ENCODE data around the gene PRR5. TPM values are rescaled to one million over a fixed set of nuclear protein-coding genes. Genes with fewer than 3 reads are reported as not detected.

Gene PRR5
- total and polyA plus RNA-seq, 2 of the 13 experiments (the other 11 are each of a cell fraction or from before 2014, with no cell fraction given): 11.6 to 27.5 TPM

GRCh38 chr22:44726439-44726838 lies 24.4 kb downstream of the PRR5 start:
- no peaks in the 10 kb centered on the region for H3K27me3 ChIP-seq (ENCODE audit: control insufficient read depth in 1 of 2, insufficient read depth in 2 of 2, low read length in 2 of 2)
- H3K4me3 ChIP-seq (replicated peaks in 1 of 3; ENCODE audit: insufficient read depth in 1 of 3, low read depth in 2 of 3, low read length in 3 of 3): no peak overlapping the region
- no peak overlapping the region for H3K9ac ChIP-seq (ENCODE audit: insufficient read depth, low read depth, low read length)
- no CpG with 5 or more reads among the region's 11 CpGs for WGBS (ENCODE audit: low lambda C conversion rate)
- intact Hi-C loops (cut with micrococcal nuclease; ENCODE audit: unreplicated experiment): no loop called here
- FAIRE-seq: no peak
- TF ChIP-seq NFYB (CRISPR knock-in tag; IDR thresholded peaks at IDR 0.05) (no peak), ZNF589 (CRISPR knock-in tag; conservative IDR thresholded peaks at IDR 0.05) (no peak), ZIK1 (CRISPR knock-in tag; IDR thresholded peaks at IDR 0.05; ENCODE audit: borderline replicate concordance, low read depth) (no peak), XRCC5 (optimal IDR thresholded peaks at IDR 0.05; ENCODE audit: low read length) (no peak), ZNF782 (CRISPR knock-in tag; IDR thresholded peaks at IDR 0.05; ENCODE audit: borderline replicate concordance) (no peak), RNF2 (conservative IDR thresholded peaks at IDR 0.05; ENCODE audit: low read depth) (no peak), EP300 (IDR thresholded peaks at IDR 0.05; ENCODE audit: low read depth in 2 of 2, low read length in 2 of 2) (no peak), EP300 (CRISPR knock-in tag; IDR thresholded peaks at IDR 0.05; ENCODE audit: borderline replicate concordance) (no peak), HOMEZ (CRISPR knock-in tag; IDR thresholded peaks at IDR 0.05; ENCODE audit: low read depth) (no peak), ZNF550 (CRISPR knock-in tag; IDR thresholded peaks at IDR 0.05; ENCODE audit: borderline replicate concordance) (no peak), HOXA5 (CRISPR knock-in tag; IDR thresholded peaks at IDR 0.05) (no peak)
- ChIA-PET CTCF (ENCODE audit: low intra/inter-chr PET ratio, low total read pairs) (no interaction called here), POLR2A (no interaction called here)
- BruUV-seq (replicated peaks): no TSS peak
- peaks cover 11 to 23% of the 10 kb centered on the region in 2 experiments; a peak in 4 of 5 replicates for H3K36me3 ChIP-seq (replicated peaks in 1 of 2; ENCODE audit: control insufficient read depth in 1 of 2, insufficient read depth in 2 of 2, low read length in 2 of 2)
- H3K4me2 ChIP-seq (ENCODE audit: low read depth, low read length): no peak overlapping the region
- no peaks in the 10 kb centered on the region for H3K9me3 ChIP-seq (ENCODE audit: low read length)
- H3K79me2 ChIP-seq (ENCODE audit: insufficient read depth, low read length): no peaks in the 10 kb centered on the region
- in situ Hi-C loops (cut with HindIII; ENCODE audit: extremely low pct_ligation_motif_present, low pct_unique_long_range_greater_than_20kb): no loop called here
- no peak for DNase-seq (ENCODE audit: low spot score)
- no peak for ATAC-seq
- no peak overlapping the region for H2AFZ ChIP-seq (ENCODE audit: low read length)
- H3K4me1 ChIP-seq (ENCODE audit: insufficient read depth, low read length): peaks cover 24% of the 10 kb centered on the region
- H4K20me1 ChIP-seq (ENCODE audit: insufficient read depth, low read length): 0 out of 2 replicates have a peak, but pooled peaks cover 3% of the 10 kb centered on the region
- no peak overlapping the region for H3K27ac ChIP-seq (ENCODE audit: extremely low read length, insufficient read depth, low read length)
